Measurements from ENCODE around the gene SCFD2.

- TF ChIP-seq CEBPB (IDR thresholded peaks at IDR 0.05; ENCODE audit: low read depth, low read length) = no peak
- TF ChIP-seq POLR2AphosphoS5 (IDR thresholded peaks at IDR 0.05; ENCODE audit: low read depth, low read length) = no peak
- TF ChIP-seq CTCF (IDR thresholded peaks at IDR 0.05; ENCODE audit: control extremely low read depth in 1 of 3, insufficient read depth in 1 of 3, low read depth in 1 of 3, low read length in 3 of 3) = no peak
- no peak for TF ChIP-seq TAF1 (IDR thresholded peaks at IDR 0.05; ENCODE audit: low read depth, low read length)
- no peak for TF ChIP-seq POLR2A (IDR thresholded peaks at IDR 0.05; ENCODE audit: control extremely low read depth in 1 of 2, low read depth in 2 of 2, low read length in 2 of 2)
- TF ChIP-seq ATF2 (IDR thresholded peaks at IDR 0.05; ENCODE audit: low read length) = no peak
- TF ChIP-seq EZH2 (IDR thresholded peaks at IDR 0.05; ENCODE audit: low read depth, low read length, severe bottlenecking) = no peak
- no peak for TF ChIP-seq PHF8 (conservative IDR thresholded peaks at IDR 0.05; ENCODE audit: low read depth, low read length)
- no peak for TF ChIP-seq RFX5 (IDR thresholded peaks at IDR 0.05; ENCODE audit: borderline replicate concordance, low read depth, low read length)
- TF ChIP-seq SP1 (IDR thresholded peaks at IDR 0.05; ENCODE audit: low read depth, low read length) = no peak
- TF ChIP-seq EP300 (IDR thresholded peaks at IDR 0.05; ENCODE audit: borderline replicate concordance in 1 of 2, low read depth in 2 of 2, low read length in 2 of 2) = no peak
- TF ChIP-seq CHD2 (IDR thresholded peaks at IDR 0.05; ENCODE audit: low read length) = no peak
- TF ChIP-seq RAD21 (IDR thresholded peaks at IDR 0.05 in 1 of 2, conservative IDR thresholded peaks at IDR 0.05 in 1 of 2; ENCODE audit: low read depth in 2 of 2, low read length in 2 of 2) = no peak
These were observed 382.9 kb downstream of the SCFD2 start for GRCh38 chr4:52982946-52983340.

Data from H1 (cell line).